ENCODE data around the gene FAHD2A.
"Not testable (repeated sequence)": the region's sequence is repeated elsewhere in the genome, so short reads cannot be mapped to it uniquely, and the experiment has no call there.

- not testable (repeated sequence) for TF ChIP-seq CTCF (IDR thresholded peaks at IDR 0.05; ENCODE audit: low read length); EZH2 (IDR thresholded peaks at IDR 0.05; ENCODE audit: borderline replicate concordance, low read length)
These were observed 27.4 kb downstream of the FAHD2A start for GRCh38 chr2:95429748-95430467.
